A673 (cell line): ENCODE results near the gene HPCAL4.

Source experiments
- CTCF ChIP-seq: fragments of 300-800, 200-600 bp; sonication (generic); conservative IDR thresholded peaks from 2 replicates; pipeline ENCODE4 v1.5.1; 2017; ENCODE audit warnings: low read depth, mild to moderate bottlenecking, antibody characterized with exemption, low read length, moderate library complexity, mixed read lengths
- EZH2 ChIP-seq: fragments of 200-600 bp; sonication (generic); IDR thresholded peaks from 2 replicates; pipeline ENCODE4 v1.6.1; 2017; ENCODE audit warnings: borderline replicate concordance, low read depth, mild to moderate bottlenecking, mixed read lengths, antibody characterized with exemption, low read length; ENCODE audit not compliant: poor library complexity, severe bottlenecking

- TF ChIP-seq CTCF (no peak), EZH2 (no peak)
Observed at GRCh38 chr1:39713557-39713956, 22.3 kb upstream of the HPCAL4 start.
